ENCODE results near the gene BHLHA9. TPM values are rescaled to one million over a fixed set of nuclear protein-coding genes. Genes with fewer than 3 reads are reported as not detected.

Gene BHLHA9
- total RNA-seq, 2 donors from 2014 or later: not detected

DNA sequence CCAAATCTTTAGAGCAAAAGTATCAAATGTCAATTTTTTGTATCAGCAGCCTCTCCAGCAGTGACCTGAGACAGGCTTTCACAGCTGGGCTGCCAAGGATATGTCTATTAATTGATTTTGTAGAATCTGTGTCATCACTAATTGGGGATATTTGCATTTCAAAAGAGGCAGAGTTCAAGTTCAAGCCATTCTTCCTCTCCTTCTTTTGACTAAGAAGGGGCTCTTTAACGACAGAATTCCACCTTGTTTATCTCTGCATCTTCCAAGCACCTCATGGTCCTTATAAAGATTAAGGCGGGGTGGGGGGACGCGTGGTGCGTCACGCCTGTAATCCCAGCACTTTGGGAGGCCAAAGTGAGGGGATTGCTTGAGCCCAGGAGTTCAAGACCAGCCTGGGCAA lies 15.2 kb upstream of the BHLHA9 start:
- no peak for TF ChIP-seq CTCF (IDR thresholded peaks at IDR 0.05)
- intact Hi-C loops (cut with DNase I): no loop called here
- H3K4me3 ChIP-seq: no peak overlapping the region
- no peak overlapping the region for H3K27ac ChIP-seq
- H3K27me3 ChIP-seq: peaks cover 2% of the 10 kb centered on the region
- no peaks in the 10 kb centered on the region for H3K9me3 ChIP-seq
- no peaks in the 10 kb centered on the region for H3K36me3 ChIP-seq
- DNase-seq: no peak
- H3K9ac ChIP-seq (ENCODE audit: low read depth in 2 of 2, low read length in 2 of 2): no peak overlapping the region
- peaks cover 3% of the 10 kb centered on the region for H3K4me1 ChIP-seq

GRCh38 chr17:1256699-1257098 lies 13.5 kb upstream of the BHLHA9 start:
- no peak for DNase-seq
- intact Hi-C loops (cut with DNase I): no loop called here
- no peak for TF ChIP-seq CTCF (IDR thresholded peaks at IDR 0.05)
- no peaks in the 10 kb centered on the region for H3K9me3 ChIP-seq
- H3K36me3 ChIP-seq: no peaks in the 10 kb centered on the region
- H3K4me3 ChIP-seq: no peak overlapping the region
- no peak overlapping the region for H3K9ac ChIP-seq (ENCODE audit: low read depth in 2 of 2, low read length in 2 of 2)
- no peak overlapping the region for H3K27ac ChIP-seq
- H3K4me1 ChIP-seq: peaks cover 6% of the 10 kb centered on the region
- peaks cover 5% of the 10 kb centered on the region for H3K27me3 ChIP-seq

- peak overlapping the region; percentile 49 for H3K4me3 ChIP-seq
Observed at GRCh38 chr17:1260086-1260769, 10.0 kb upstream of the BHLHA9 start.

DNA sequence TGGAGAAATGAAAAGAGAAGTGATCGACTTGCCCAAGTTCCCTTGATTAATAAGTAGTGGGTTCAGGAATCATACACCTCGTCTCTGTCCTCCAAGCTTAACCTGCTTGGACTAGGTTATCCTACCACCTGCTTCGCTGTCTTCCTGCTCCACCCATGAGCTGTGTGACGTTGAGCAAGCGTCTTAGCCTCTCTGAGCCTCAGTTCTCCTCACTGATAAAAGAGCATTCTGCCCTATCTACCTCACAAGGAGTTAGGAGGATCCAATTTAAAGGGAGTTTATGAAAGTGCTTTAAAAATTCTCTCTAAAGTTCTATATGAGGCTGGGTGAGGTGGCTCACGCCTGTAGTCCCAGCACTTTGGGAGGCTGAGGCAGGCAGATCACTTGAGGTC lies 9.5 kb upstream of the BHLHA9 start:
- H3K4me3 ChIP-seq: no peak overlapping the region
- peaks cover 5% of the 10 kb centered on the region for H3K27me3 ChIP-seq
- intact Hi-C loops (cut with DNase I): no loop called here
- DNase-seq: no peak
- H3K4me1 ChIP-seq: peaks cover 6% of the 10 kb centered on the region
- no peaks in the 10 kb centered on the region for H3K36me3 ChIP-seq
- no peak for TF ChIP-seq CTCF (IDR thresholded peaks at IDR 0.05)
- H3K9ac ChIP-seq (ENCODE audit: low read depth in 2 of 2, low read length in 2 of 2): no peak overlapping the region
- H3K27ac ChIP-seq: no peak overlapping the region
- no peaks in the 10 kb centered on the region for H3K9me3 ChIP-seq

More at GRCh38 chr17:1260086-1260769, 10.0 kb upstream of the BHLHA9 start:
- H3K9ac ChIP-seq (ENCODE audit: low read depth in 2 of 2, low read length in 2 of 2): peak overlapping the region; percentile 34 to 56
- peaks cover 6% of the 10 kb centered on the region for H3K4me1 ChIP-seq
- H3K9me3 ChIP-seq: no peaks in the 10 kb centered on the region
- H3K27me3 ChIP-seq: peaks cover 5% of the 10 kb centered on the region
- no peak for TF ChIP-seq CTCF (IDR thresholded peaks at IDR 0.05)
- intact Hi-C loops (cut with DNase I): no loop called here
- no peaks in the 10 kb centered on the region for H3K36me3 ChIP-seq
- H3K27ac ChIP-seq: no peak overlapping the region
- no peak for DNase-seq

DNA sequence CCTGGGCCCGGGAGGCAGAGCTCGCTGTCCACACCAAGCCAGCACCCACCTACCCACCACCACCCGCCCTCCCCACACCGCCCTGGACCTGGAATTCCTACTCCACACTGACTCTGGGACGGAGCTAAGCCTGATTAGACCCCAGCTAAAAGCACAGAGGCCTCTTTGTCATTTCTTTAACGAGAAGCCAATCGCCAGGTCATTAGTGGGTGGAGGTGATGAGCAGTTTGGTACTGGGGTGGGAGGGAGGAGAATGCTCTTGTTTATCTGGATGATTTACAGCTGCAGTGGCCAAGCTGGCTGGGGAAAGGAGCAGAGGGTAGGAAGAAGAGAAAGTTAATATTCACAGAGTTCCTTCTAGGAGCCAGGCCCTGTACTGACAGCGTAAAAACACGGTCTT lies 6.0 kb upstream of the BHLHA9 start:
- Histone ChIP-seq H3K4me3 (no peak overlapping the region), H3K4me1 (peaks cover 6% of the 10 kb centered on the region), H3K9me3 (no peaks in the 10 kb centered on the region), H3K27me3 (peaks cover 6% of the 10 kb centered on the region), H3K27ac (no peak overlapping the region), H3K9ac (ENCODE audit: low read depth in 2 of 2, low read length in 2 of 2) (no peak overlapping the region), H3K36me3 (no peaks in the 10 kb centered on the region)
- intact Hi-C loops (cut with DNase I): no loop called here
- TF ChIP-seq CTCF (IDR thresholded peaks at IDR 0.05): no peak
- DNase-seq: no peak

Data from colonic mucosa (tissue), 4 donors.